ENCODE measurements around the gene ENTPD1.

The ENTPD1 gene

GRCh38 chr10:95788830-95789229 lies 32.9 kb downstream of the ENTPD1 start:
- Histone ChIP-seq H3K9me2 (replicated peaks; ENCODE audit: insufficient read depth, low read length) (no peaks in the 10 kb centered on the region), H3K9ac (ENCODE audit: low read length) (no peak overlapping the region), H3K36me3 (ENCODE audit: low read length) (no peaks in the 10 kb centered on the region), H4K20me1 (ENCODE audit: low read depth, low read length) (no peaks in the 10 kb centered on the region), H3K9me3 (ENCODE audit: insufficient read depth, low read length) (no peaks in the 10 kb centered on the region), H3K27ac (ENCODE audit: low read depth, low read length) (no peak overlapping the region), H3K4me2 (ENCODE audit: low read depth, low read length, poor library complexity, severe bottlenecking) (no peak overlapping the region), H3K4me3 (ENCODE audit: insufficient read depth, low read length, poor library complexity, severe bottlenecking) (no peak overlapping the region), H3K79me2 (ENCODE audit: insufficient read depth, low read length) (no peaks in the 10 kb centered on the region), H3F3A (ENCODE audit: insufficient read depth) (no peaks in the 10 kb centered on the region), H2AFZ (ENCODE audit: low read depth, low read length, severe bottlenecking) (no peak overlapping the region), H3K27me3 (ENCODE audit: low read length) (no peaks in the 10 kb centered on the region)
- no peak for TF ChIP-seq CTCF (IDR thresholded peaks at IDR 0.05; ENCODE audit: insufficient read depth, low read length, poor library complexity, severe bottlenecking)
- TF ChIP-seq EZH2phosphoT487 (conservative IDR thresholded peaks at IDR 0.05; ENCODE audit: low read length) = no peak

- Histone ChIP-seq H3K4me3 (ENCODE audit: insufficient read depth, low read length, poor library complexity, severe bottlenecking) (no peak overlapping the region), H3K27me3 (ENCODE audit: low read length) (no peaks in the 10 kb centered on the region), H2AFZ (ENCODE audit: low read depth, low read length, severe bottlenecking) (no peak overlapping the region), H3K9ac (ENCODE audit: low read length) (no peak overlapping the region), H3K9me2 (replicated peaks; ENCODE audit: insufficient read depth, low read length) (no peaks in the 10 kb centered on the region), H3K36me3 (ENCODE audit: low read length) (no peaks in the 10 kb centered on the region), H3K9me3 (ENCODE audit: insufficient read depth, low read length) (no peaks in the 10 kb centered on the region), H4K20me1 (ENCODE audit: low read depth, low read length) (no peaks in the 10 kb centered on the region), H3K4me2 (ENCODE audit: low read depth, low read length, poor library complexity, severe bottlenecking) (no peak overlapping the region), H3K27ac (ENCODE audit: low read depth, low read length) (no peak overlapping the region), H3F3A (ENCODE audit: insufficient read depth) (no peaks in the 10 kb centered on the region), H3K79me2 (ENCODE audit: insufficient read depth, low read length) (no peaks in the 10 kb centered on the region)
- no peak for TF ChIP-seq EZH2phosphoT487 (conservative IDR thresholded peaks at IDR 0.05; ENCODE audit: low read length)
These were observed 33.9 kb downstream of the ENTPD1 start for GRCh38 chr10:95789902-95790301.

GRCh38 chr10:95790982-95791381 lies 35.0 kb downstream of the ENTPD1 start:
- TF ChIP-seq CTCF (IDR thresholded peaks at IDR 0.05; ENCODE audit: insufficient read depth, low read length, poor library complexity, severe bottlenecking) = no peak
- TF ChIP-seq EZH2phosphoT487 (conservative IDR thresholded peaks at IDR 0.05; ENCODE audit: low read length) = no peak
- no peaks in the 10 kb centered on the region for H3F3A ChIP-seq (ENCODE audit: insufficient read depth)
- no peaks in the 10 kb centered on the region for H3K36me3 ChIP-seq (ENCODE audit: low read length)
- H3K9me3 ChIP-seq (ENCODE audit: insufficient read depth, low read length) = no peaks in the 10 kb centered on the region
- no peaks in the 10 kb centered on the region for H3K9me2 ChIP-seq (replicated peaks; ENCODE audit: insufficient read depth, low read length)
- H3K9ac ChIP-seq (ENCODE audit: low read length) = no peak overlapping the region
- no peaks in the 10 kb centered on the region for H3K79me2 ChIP-seq (ENCODE audit: insufficient read depth, low read length)
- H3K4me3 ChIP-seq (ENCODE audit: insufficient read depth, low read length, poor library complexity, severe bottlenecking) = no peak overlapping the region
- no peaks in the 10 kb centered on the region for H4K20me1 ChIP-seq (ENCODE audit: low read depth, low read length)
- no peak overlapping the region for H2AFZ ChIP-seq (ENCODE audit: low read depth, low read length, severe bottlenecking)
- no peaks in the 10 kb centered on the region for H3K27me3 ChIP-seq (ENCODE audit: low read length)
- H3K27ac ChIP-seq (ENCODE audit: low read depth, low read length) = no peak overlapping the region
- no peak overlapping the region for H3K4me2 ChIP-seq (ENCODE audit: low read depth, low read length, poor library complexity, severe bottlenecking)

- Histone ChIP-seq H3K27ac (ENCODE audit: low read depth, low read length) (no peak overlapping the region), H3K9me3 (ENCODE audit: insufficient read depth, low read length) (no peaks in the 10 kb centered on the region), H3K4me3 (ENCODE audit: insufficient read depth, low read length, poor library complexity, severe bottlenecking) (no peak overlapping the region), H3K27me3 (ENCODE audit: low read length) (no peaks in the 10 kb centered on the region), H3F3A (ENCODE audit: insufficient read depth) (no peaks in the 10 kb centered on the region), H3K36me3 (ENCODE audit: low read length) (no peaks in the 10 kb centered on the region), H4K20me1 (ENCODE audit: low read depth, low read length) (no peaks in the 10 kb centered on the region), H3K79me2 (ENCODE audit: insufficient read depth, low read length) (no peaks in the 10 kb centered on the region), H3K4me2 (ENCODE audit: low read depth, low read length, poor library complexity, severe bottlenecking) (no peak overlapping the region), H3K9me2 (replicated peaks; ENCODE audit: insufficient read depth, low read length) (no peaks in the 10 kb centered on the region), H3K9ac (ENCODE audit: low read length) (no peak overlapping the region), H2AFZ (ENCODE audit: low read depth, low read length, severe bottlenecking) (no peak overlapping the region)
- no peak for TF ChIP-seq CTCF (IDR thresholded peaks at IDR 0.05; ENCODE audit: insufficient read depth, low read length, poor library complexity, severe bottlenecking)
- no peak for TF ChIP-seq EZH2phosphoT487 (conservative IDR thresholded peaks at IDR 0.05; ENCODE audit: low read length)
These were observed 35.5 kb downstream of the ENTPD1 start for GRCh38 chr10:95791425-95791979.

Data from SU-DHL-6 (cell line).